Measurements from ENCODE around the gene PNKD.

PNKD gene

DNA sequence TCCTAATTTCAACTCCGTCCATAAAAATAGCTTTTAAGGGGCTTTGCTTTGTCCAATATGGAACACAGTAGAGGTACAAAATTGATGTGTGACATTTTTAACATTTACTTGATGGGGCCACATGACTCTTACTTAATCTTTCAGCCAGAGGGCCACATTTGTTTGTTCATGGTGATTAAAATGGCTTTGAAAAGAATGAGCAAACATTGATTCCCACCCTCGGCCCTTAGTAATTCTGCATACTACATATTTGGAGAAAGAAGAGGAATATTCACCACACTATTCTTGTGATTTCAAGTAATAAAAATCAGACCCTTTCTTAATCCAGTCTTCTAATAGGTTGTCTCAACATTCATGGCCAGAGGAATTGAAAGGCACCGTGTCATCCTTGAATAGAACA is 35.8 kb upstream of the PNKD start:
- no peak overlapping the region for H3K27ac ChIP-seq (ENCODE audit: low read length)
- DNase-seq (ENCODE audit: low read depth, low spot score), result no peak
- WGBS (ENCODE audit: insufficient coverage, insufficient read length), result no CpG with 5 or more reads among the region's 3 CpGs
- no peak overlapping the region for H3K4me3 ChIP-seq (ENCODE audit: low read length)
- peaks cover 17% of the 10 kb centered on the region; the same call in 1 of the 2 replicates for H3K36me3 ChIP-seq (ENCODE audit: control insufficient read depth, insufficient read depth, low read length)
- no peaks in the 10 kb centered on the region for H3K27me3 ChIP-seq (ENCODE audit: control insufficient read depth, insufficient read depth, low read length)
- no peaks in the 10 kb centered on the region for H3K9me3 ChIP-seq (ENCODE audit: control insufficient read depth, insufficient read depth, low read length)
- no peaks in the 10 kb centered on the region for H3K4me1 ChIP-seq (ENCODE audit: control insufficient read depth, insufficient read depth, low read length)

DNA sequence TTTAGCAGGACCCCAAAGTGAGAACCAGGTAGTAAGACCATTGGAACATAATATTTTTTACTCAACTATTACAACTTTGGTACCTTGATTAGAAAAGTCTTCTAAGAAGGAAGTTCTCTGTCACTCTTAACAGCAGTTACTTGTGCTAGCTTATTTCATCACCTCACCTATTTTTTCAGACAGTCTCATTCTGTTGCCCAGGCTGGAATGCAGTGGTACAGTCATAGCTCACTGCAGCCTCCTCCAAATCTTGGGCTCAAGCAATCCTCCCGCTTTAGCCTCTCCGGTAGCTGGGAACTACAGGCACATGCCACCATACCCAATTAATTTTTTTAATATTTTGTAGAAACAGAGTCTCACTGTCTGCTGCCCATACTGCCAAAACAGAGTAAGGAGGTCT is 35.3 kb upstream of the PNKD start:
- Histone ChIP-seq H3K4me1 (ENCODE audit: control insufficient read depth, insufficient read depth, low read length) (no peaks in the 10 kb centered on the region), H3K36me3 (ENCODE audit: control insufficient read depth, insufficient read depth, low read length) (peaks cover 15% of the 10 kb centered on the region; the same call in 1 of the 2 replicates), H3K27ac (ENCODE audit: low read length) (no peak overlapping the region), H3K4me3 (ENCODE audit: low read length) (no peak overlapping the region), H3K27me3 (ENCODE audit: control insufficient read depth, insufficient read depth, low read length) (no peaks in the 10 kb centered on the region), H3K9me3 (ENCODE audit: control insufficient read depth, insufficient read depth, low read length) (no peaks in the 10 kb centered on the region)
- WGBS (ENCODE audit: insufficient coverage, insufficient read length), result no CpG with 5 or more reads among the region's 2 CpGs
- no peak for DNase-seq (ENCODE audit: low read depth, low spot score)

DNA sequence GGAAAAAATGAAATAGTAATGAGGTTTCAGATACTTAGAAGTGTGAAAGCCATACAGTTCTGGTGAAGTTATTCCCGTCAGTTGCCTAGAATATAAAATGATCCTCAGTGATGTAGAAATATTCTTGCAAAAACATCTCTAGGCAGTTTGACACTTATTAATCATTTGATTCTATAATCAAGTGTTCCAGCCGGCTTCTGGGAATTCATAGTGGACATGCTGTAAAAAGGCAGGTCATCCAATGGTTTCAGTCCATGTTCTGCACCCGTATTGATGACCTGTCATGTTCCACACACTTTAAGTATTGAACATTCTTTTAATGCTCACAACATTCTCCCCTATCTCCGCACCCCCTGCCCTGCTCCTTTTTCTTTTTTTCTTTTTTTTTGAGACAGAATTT is 33.5 kb upstream of the PNKD start:
- WGBS (ENCODE audit: insufficient coverage, insufficient read length), result no CpG with 5 or more reads among the region's 4 CpGs
- no peak overlapping the region for H3K27ac ChIP-seq (ENCODE audit: low read length)
- H3K4me1 ChIP-seq (ENCODE audit: control insufficient read depth, insufficient read depth, low read length), result no peaks in the 10 kb centered on the region
- no peaks in the 10 kb centered on the region for H3K27me3 ChIP-seq (ENCODE audit: control insufficient read depth, insufficient read depth, low read length)
- no peak for DNase-seq (ENCODE audit: low read depth, low spot score)
- H3K4me3 ChIP-seq (ENCODE audit: low read length), result no peak overlapping the region
- peaks cover 16% of the 10 kb centered on the region; the same call in 1 of the 2 replicates for H3K36me3 ChIP-seq (ENCODE audit: control insufficient read depth, insufficient read depth, low read length)
- no peaks in the 10 kb centered on the region for H3K9me3 ChIP-seq (ENCODE audit: control insufficient read depth, insufficient read depth, low read length)

DNA sequence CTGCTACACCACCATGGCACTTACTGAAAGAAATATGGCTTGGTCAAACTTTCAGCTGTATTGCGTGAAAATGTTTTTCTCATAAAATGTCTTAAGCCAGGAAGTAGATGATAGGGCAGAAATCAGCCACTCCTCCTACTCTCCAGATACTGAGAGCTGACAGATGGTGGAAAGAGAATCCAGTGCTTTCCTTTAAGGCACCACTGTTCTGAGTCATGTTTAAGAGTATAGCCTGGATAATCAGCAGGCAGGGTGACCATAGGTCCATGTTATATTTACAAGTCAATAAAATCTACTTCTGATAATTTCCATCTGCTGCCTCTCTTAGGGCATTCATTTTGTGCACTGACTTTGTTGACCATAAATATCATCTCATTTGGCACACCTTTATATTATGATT is 31.4 kb upstream of the PNKD start:
- Histone ChIP-seq H3K36me3 (ENCODE audit: control insufficient read depth, insufficient read depth, low read length) (peaks cover 18% of the 10 kb centered on the region; the same call in 1 of the 2 replicates), H3K4me3 (ENCODE audit: low read length) (no peak overlapping the region), H3K4me1 (ENCODE audit: control insufficient read depth, insufficient read depth, low read length) (no peaks in the 10 kb centered on the region), H3K9me3 (ENCODE audit: control insufficient read depth, insufficient read depth, low read length) (no peaks in the 10 kb centered on the region), H3K27ac (ENCODE audit: low read length) (no peak overlapping the region), H3K27me3 (ENCODE audit: control insufficient read depth, insufficient read depth, low read length) (no peaks in the 10 kb centered on the region)
- DNase-seq (ENCODE audit: low read depth, low spot score), result no peak
- WGBS (ENCODE audit: insufficient coverage, insufficient read length), result no CpG with 5 or more reads among the region's 1 CpG

DNA sequence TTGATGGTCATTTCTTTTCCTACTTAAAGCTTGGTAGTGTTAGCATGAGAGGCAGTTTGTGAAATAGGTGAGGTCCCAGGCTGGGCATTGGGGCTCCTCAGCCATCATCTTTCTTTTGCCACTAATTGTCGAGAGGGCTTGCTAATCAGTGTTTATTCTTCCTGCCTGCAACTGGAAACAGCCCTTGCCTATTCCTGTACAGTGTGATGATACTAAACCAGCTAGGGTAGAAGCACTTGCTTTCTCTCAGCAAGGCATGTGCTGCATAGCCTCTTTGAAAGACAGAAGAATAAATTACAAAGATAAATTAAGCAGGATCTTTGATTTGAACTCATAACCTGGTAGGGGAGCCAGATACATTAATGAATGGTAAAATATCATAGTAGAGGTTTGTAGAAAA is 26.1 kb upstream of the PNKD start:
- Histone ChIP-seq H3K36me3 (ENCODE audit: control insufficient read depth, insufficient read depth, low read length) (peaks cover 27% of the 10 kb centered on the region; the same call in 1 of the 2 replicates), H3K27ac (ENCODE audit: low read length) (no peak overlapping the region)
- WGBS (ENCODE audit: insufficient coverage, insufficient read length), result no CpG with 5 or more reads among the region's 1 CpG

DNA sequence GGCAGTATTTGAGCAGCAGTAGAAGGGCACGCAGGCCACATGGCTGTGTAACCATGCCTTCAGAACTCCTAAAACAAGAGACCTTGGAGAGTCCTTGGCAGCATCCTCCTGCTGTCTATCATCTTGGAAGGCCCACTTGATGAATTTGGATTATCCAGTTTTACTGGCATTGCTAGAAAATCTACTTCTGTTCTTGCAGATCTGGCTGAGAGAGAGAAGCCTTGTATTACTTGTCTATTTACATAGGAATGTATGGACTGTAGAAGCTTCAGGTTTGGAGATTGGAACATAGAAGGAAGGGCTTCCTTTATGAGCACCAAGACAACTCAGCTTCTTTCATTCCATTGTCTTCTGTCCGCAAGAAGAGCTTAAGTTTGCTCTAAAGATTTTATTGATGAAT is 25.7 kb upstream of the PNKD start:
- Histone ChIP-seq H3K27ac (ENCODE audit: low read length) (no peak overlapping the region), H3K4me3 (ENCODE audit: low read length) (no peak overlapping the region), H3K27me3 (ENCODE audit: control insufficient read depth, insufficient read depth, low read length) (no peaks in the 10 kb centered on the region), H3K9me3 (ENCODE audit: control insufficient read depth, insufficient read depth, low read length) (no peaks in the 10 kb centered on the region), H3K4me1 (ENCODE audit: control insufficient read depth, insufficient read depth, low read length) (no peaks in the 10 kb centered on the region), H3K36me3 (ENCODE audit: control insufficient read depth, insufficient read depth, low read length) (peaks cover 30% of the 10 kb centered on the region)
- DNase-seq (ENCODE audit: low read depth, low spot score), result no peak
- WGBS (ENCODE audit: insufficient coverage, insufficient read length), result no CpG with 5 or more reads among the region's 2 CpGs

More for the DNA sequence above, 26.1 kb upstream of the PNKD start:
- Histone ChIP-seq H3K9me3 (ENCODE audit: control insufficient read depth, insufficient read depth, low read length) (no peaks in the 10 kb centered on the region), H3K4me3 (ENCODE audit: low read length) (no peak overlapping the region), H3K4me1 (ENCODE audit: control insufficient read depth, insufficient read depth, low read length) (no peaks in the 10 kb centered on the region), H3K27me3 (ENCODE audit: control insufficient read depth, insufficient read depth, low read length) (no peaks in the 10 kb centered on the region)
- DNase-seq (ENCODE audit: low read depth, low spot score), result no peak

DNA sequence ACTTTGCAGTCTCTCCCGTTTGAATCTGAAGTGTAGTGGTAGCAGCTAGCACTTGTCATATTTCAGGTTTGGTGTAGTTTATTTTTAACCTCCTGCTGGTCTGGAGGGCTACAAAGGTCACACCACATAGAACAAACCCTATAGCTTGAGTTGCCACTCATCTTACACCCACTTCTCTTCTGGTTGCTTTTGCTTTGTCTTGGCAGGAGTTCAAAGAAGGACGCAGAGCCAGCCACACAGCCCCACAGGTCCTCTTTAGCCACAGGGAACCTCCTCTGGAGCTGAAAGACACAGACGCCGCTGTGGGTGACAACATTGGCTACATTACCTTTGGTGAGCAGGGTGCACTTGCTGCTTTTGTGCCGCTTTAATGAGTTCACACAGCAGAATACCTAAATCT is 25.1 kb upstream of the PNKD start:
- no peak for DNase-seq (ENCODE audit: low read depth, low spot score)
- Histone ChIP-seq H3K4me3 (ENCODE audit: low read length) (no peak overlapping the region), H3K36me3 (ENCODE audit: control insufficient read depth, insufficient read depth, low read length) (peaks cover 34% of the 10 kb centered on the region), H3K27me3 (ENCODE audit: control insufficient read depth, insufficient read depth, low read length) (no peaks in the 10 kb centered on the region), H3K9me3 (ENCODE audit: control insufficient read depth, insufficient read depth, low read length) (no peaks in the 10 kb centered on the region), H3K4me1 (ENCODE audit: control insufficient read depth, insufficient read depth, low read length) (no peaks in the 10 kb centered on the region), H3K27ac (ENCODE audit: low read length) (no peak overlapping the region)
- WGBS (ENCODE audit: insufficient coverage, insufficient read length), result no CpG with 5 or more reads among the region's 5 CpGs

DNA sequence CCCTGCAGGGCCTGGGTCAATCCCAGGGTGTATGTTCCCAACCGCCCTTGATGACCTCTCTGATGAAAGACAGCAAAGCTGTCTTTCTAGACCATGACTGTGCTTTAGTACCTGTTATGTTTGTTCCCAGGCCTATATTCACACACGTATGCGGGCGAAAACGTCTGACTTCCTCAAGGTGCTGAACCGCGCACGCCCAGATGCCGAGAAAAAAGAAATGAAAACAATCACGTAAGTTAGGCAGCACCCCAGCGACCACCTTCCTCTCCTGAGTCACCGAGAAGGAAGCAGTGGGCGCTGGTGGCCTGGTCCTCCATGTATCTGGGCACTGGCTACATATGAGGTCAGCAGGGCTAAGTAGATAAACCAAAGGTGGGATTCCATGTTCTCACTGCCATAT is 20.6 kb upstream of the PNKD start:
- Histone ChIP-seq H3K36me3 (ENCODE audit: control insufficient read depth, insufficient read depth, low read length) (peaks cover 46% of the 10 kb centered on the region), H3K4me1 (ENCODE audit: control insufficient read depth, insufficient read depth, low read length) (no peaks in the 10 kb centered on the region), H3K4me3 (ENCODE audit: low read length) (no peak overlapping the region), H3K27ac (ENCODE audit: low read length) (no peak overlapping the region), H3K27me3 (ENCODE audit: control insufficient read depth, insufficient read depth, low read length) (no peaks in the 10 kb centered on the region), H3K9me3 (ENCODE audit: control insufficient read depth, insufficient read depth, low read length) (no peaks in the 10 kb centered on the region)
- no peak for DNase-seq (ENCODE audit: low read depth, low spot score)
- WGBS (ENCODE audit: insufficient coverage, insufficient read length), result no CpG with 5 or more reads among the region's 13 CpGs

DNA sequence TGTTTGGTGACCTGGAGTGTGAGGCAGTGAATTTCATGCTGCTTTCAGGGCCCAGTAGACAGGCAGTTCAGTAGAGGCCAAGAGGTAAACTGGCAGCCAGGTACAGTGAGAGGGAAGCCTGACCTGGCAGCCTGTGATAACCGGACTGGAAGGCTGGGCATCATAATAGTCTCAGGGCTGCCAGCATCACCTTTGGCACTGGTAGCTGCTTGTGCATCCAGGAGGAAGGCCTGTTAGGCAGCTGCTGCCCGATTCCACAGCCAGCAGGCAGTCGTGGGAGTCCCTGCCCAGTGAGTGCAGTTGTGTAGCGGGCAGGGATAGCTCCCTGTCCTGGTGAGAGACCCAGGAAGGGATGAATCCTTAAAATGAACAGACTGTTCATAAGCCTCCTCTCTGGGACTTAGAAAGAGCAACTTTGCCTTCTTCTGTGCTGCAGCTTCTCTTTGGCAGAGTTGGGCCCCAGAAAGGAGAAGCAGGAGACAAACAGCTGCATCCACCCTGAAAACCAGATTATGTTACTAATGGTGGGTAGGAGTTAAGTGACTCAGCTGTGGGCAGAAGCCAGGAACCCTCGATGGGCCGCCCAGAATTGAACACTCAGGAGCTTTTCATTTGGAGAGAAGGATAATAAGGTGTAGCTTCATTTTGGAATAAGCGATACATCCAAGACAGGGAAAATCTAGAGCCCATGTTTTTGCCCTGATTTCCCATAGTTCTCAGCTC is 17.6 kb upstream of the PNKD start:
- H3K27me3 ChIP-seq (ENCODE audit: control insufficient read depth, insufficient read depth, low read length), result no peaks in the 10 kb centered on the region
- WGBS (ENCODE audit: insufficient coverage, insufficient read length), result no CpG with 5 or more reads among the region's 7 CpGs
- no peak overlapping the region for H3K4me3 ChIP-seq (ENCODE audit: low read length)
- no peaks in the 10 kb centered on the region for H3K9me3 ChIP-seq (ENCODE audit: control insufficient read depth, insufficient read depth, low read length)
- H3K36me3 ChIP-seq (ENCODE audit: control insufficient read depth, insufficient read depth, low read length), result peaks cover 41% of the 10 kb centered on the region
- H3K4me1 ChIP-seq (ENCODE audit: control insufficient read depth, insufficient read depth, low read length), result no peaks in the 10 kb centered on the region
- H3K27ac ChIP-seq (ENCODE audit: low read length), result no peak overlapping the region
- no peak for DNase-seq (ENCODE audit: low read depth, low spot score)

DNA sequence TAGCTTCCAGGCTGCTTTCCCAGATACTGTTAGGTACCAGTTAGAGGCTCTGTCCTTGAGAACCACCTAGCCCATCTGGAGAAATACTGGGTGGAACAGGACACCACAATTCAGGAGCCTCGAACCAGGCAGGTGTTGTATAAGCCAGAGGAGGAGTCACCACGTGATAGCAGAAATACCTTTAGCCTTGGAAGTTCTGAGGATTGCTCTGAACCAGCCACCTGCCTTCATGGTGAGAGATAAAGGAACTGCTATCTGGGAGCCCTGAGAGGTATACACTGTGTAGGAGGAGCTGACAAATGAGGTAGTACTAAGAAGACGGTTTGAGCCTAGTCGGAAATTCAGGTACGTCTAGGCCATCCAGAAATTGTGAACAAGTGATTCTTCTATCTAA is 17.1 kb upstream of the PNKD start:
- Histone ChIP-seq H3K4me1 (ENCODE audit: control insufficient read depth, insufficient read depth, low read length) (no peaks in the 10 kb centered on the region), H3K27ac (ENCODE audit: low read length) (no peak overlapping the region), H3K4me3 (ENCODE audit: low read length) (no peak overlapping the region), H3K9me3 (ENCODE audit: control insufficient read depth, insufficient read depth, low read length) (no peaks in the 10 kb centered on the region), H3K27me3 (ENCODE audit: control insufficient read depth, insufficient read depth, low read length) (no peaks in the 10 kb centered on the region), H3K36me3 (ENCODE audit: control insufficient read depth, insufficient read depth, low read length) (peaks cover 39% of the 10 kb centered on the region)
- no peak for DNase-seq (ENCODE audit: low read depth, low spot score)
- no CpG with 5 or more reads among the region's 5 CpGs for WGBS (ENCODE audit: insufficient coverage, insufficient read length)

DNA sequence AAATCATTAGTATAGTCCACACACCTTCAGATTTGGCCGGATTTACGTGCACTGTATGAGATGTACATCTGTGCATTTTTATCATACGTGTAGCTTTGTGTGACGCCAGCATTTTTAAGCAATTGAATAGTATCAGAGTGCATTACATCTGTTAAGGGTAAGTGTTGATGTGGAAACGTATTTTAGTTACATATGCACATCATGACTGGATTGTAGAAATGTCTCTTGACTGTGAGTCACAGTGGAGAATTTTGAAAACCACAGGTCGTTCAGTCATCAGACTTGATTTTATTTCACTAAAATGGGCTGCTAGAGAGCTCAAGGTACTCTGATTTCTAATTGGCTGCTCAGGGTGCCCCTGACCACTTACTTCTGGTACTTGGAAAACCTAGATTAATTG is 14.9 kb upstream of the PNKD start:
- Histone ChIP-seq H3K4me1 (ENCODE audit: control insufficient read depth, insufficient read depth, low read length) (peaks cover 2% of the 10 kb centered on the region; the same call in 1 of the 2 replicates), H3K36me3 (ENCODE audit: control insufficient read depth, insufficient read depth, low read length) (peaks cover 24% of the 10 kb centered on the region), H3K9me3 (ENCODE audit: control insufficient read depth, insufficient read depth, low read length) (no peaks in the 10 kb centered on the region), H3K4me3 (ENCODE audit: low read length) (no peak overlapping the region), H3K27me3 (ENCODE audit: control insufficient read depth, insufficient read depth, low read length) (no peaks in the 10 kb centered on the region), H3K27ac (ENCODE audit: low read length) (no peak overlapping the region)
- no CpG with 5 or more reads among the region's 6 CpGs for WGBS (ENCODE audit: insufficient coverage, insufficient read length)
- no peak for DNase-seq (ENCODE audit: low read depth, low spot score)

All from iPS DF 6.9 (cell line).